Mesothelial cell of epicardium (in vitro differentiated cells): ENCODE results near the gene SEC14L1. TPM values are rescaled to one million over a fixed set of nuclear protein-coding genes. Genes with fewer than 3 reads are reported as not detected.

ENCODE experiments used
- DNase-seq, 2 experiments: peaks; one replicate each; pipeline ENCODE4 v3.0.0; 2021; ENCODE audit warnings: low spot score in 2 of 2; ENCODE audit not compliant: unreplicated experiment in 2 of 2
- H3K27ac Mint-ChIP-seq: 2 replicates; pipeline ENCODE4 v1.8.0; 2021; ENCODE audit warnings: mixed read lengths
- H3K27me3 Mint-ChIP-seq: 2 replicates; pipeline ENCODE4 v1.8.0; 2021; ENCODE audit warnings: low read depth, mixed read lengths
- H3K36me3 Mint-ChIP-seq: 2 replicates; pipeline ENCODE4 v1.8.0; 2021; ENCODE audit warnings: mixed read lengths
- H3K4me1 Mint-ChIP-seq: 2 replicates; pipeline ENCODE4 v1.8.0; 2021; ENCODE audit warnings: mixed read lengths
- H3K4me3 Mint-ChIP-seq: 2 replicates; pipeline ENCODE4 v1.8.0; 2021; ENCODE audit warnings: mild to moderate bottlenecking, moderate library complexity, mixed read lengths
- H3K9me3 Mint-ChIP-seq: 2 replicates; pipeline ENCODE4 v1.8.0; 2021; ENCODE audit warnings: mixed read lengths
- CTCF ChIP-seq: fragments of 200-600 bp; sonication (generic); IDR thresholded peaks from one replicate; pipeline ENCODE4 v1.5.0; 2021; ENCODE audit warnings: antibody characterized with exemption; ENCODE audit not compliant: unreplicated experiment
- total RNA-seq: library from RNA; stranded (reverse); gene quantifications from 3 replicates; pipeline ENCODE4 v1.2.1, GENCODE V29; 2021

The SEC14L1 gene
- total RNA-seq, 1 donor from 2014 or later = 47.6 TPM

- peaks cover 46% of the 10 kb centered on the region for H3K36me3 Mint-ChIP-seq
Observed at GRCh38 chr17:77206158-77206956, 65.6 kb downstream of the SEC14L1 start.

GRCh38 chr17:77207689-77208216, 67.0 kb downstream of the SEC14L1 start:
- Mint-ChIP-seq H3K27ac (no peak overlapping the region), H3K4me3 (no peak overlapping the region), H3K27me3 (no peaks in the 10 kb centered on the region), H3K36me3 (peaks cover 48% of the 10 kb centered on the region), H3K4me1 (no peaks in the 10 kb centered on the region), H3K9me3 (no peaks in the 10 kb centered on the region)
- no peak for DNase-seq
- no peak for TF ChIP-seq CTCF

More at GRCh38 chr17:77206158-77206956, 65.6 kb downstream of the SEC14L1 start:
- no peak for TF ChIP-seq CTCF
- no peak overlapping the region for H3K4me3 Mint-ChIP-seq
- DNase-seq = no peak
- H3K27me3 Mint-ChIP-seq = no peaks in the 10 kb centered on the region
- no peaks in the 10 kb centered on the region for H3K4me1 Mint-ChIP-seq
- no peak overlapping the region for H3K27ac Mint-ChIP-seq
- H3K9me3 Mint-ChIP-seq = no peaks in the 10 kb centered on the region

DNA sequence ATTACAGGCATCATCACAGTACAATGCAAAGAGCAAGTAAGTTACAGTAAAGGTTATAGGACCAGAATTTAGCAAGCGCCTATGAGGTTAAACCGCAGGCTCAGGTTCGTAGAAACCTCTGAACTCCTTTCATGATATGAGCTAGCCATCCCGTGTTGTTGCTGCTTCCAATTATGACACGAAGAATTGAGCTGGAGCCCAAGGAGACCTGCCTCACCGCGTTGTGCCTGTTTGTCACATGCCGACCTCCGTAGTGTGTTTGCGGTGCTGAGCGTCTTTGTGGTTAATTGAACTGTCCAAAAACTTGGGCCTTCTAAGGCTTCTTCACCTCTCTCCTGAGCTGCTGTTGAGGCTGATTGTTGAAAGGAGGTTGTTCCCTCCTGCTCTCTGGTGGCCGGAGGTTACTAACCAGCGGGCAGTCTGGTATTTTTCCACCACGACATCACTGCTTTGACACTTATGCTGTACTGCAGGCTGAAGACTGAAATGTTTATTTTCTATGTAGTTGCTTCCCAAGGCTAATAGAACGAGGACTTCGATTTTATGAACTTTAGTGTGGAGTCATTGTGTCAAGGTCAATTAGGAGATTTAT, 67.5 kb downstream of the SEC14L1 start:
- H3K9me3 Mint-ChIP-seq = no peaks in the 10 kb centered on the region
- H3K27me3 Mint-ChIP-seq = no peaks in the 10 kb centered on the region
- H3K36me3 Mint-ChIP-seq = peaks cover 45% of the 10 kb centered on the region
- no peak for TF ChIP-seq CTCF
- no peak for DNase-seq
- H3K27ac Mint-ChIP-seq = no peak overlapping the region
- no peak overlapping the region for H3K4me3 Mint-ChIP-seq
- no peaks in the 10 kb centered on the region for H3K4me1 Mint-ChIP-seq

DNA sequence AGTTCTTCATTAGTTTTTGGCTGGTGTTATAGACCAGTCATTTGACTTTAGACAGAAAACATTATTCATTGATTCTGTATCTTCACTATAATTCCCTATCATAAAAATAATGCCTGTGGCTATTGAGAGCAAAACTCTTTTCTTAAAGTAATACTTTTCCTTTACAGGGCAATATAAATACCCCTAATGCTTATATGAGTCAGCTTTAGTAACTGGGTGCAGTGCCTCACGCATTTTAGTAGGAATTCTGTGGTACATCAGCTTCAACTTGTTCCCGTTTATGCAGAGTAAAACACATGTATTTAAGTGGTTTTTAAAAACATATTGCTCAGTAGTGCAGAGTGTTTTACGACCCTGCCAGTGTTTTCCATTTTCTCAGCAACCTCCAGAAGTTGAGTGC, 68.1 kb downstream of the SEC14L1 start:
- Mint-ChIP-seq H3K9me3 (no peaks in the 10 kb centered on the region), H3K27ac (no peak overlapping the region), H3K4me3 (no peak overlapping the region), H3K36me3 (peaks cover 41% of the 10 kb centered on the region), H3K4me1 (no peaks in the 10 kb centered on the region), H3K27me3 (no peaks in the 10 kb centered on the region)
- TF ChIP-seq CTCF = no peak
- DNase-seq = no peak

DNA sequence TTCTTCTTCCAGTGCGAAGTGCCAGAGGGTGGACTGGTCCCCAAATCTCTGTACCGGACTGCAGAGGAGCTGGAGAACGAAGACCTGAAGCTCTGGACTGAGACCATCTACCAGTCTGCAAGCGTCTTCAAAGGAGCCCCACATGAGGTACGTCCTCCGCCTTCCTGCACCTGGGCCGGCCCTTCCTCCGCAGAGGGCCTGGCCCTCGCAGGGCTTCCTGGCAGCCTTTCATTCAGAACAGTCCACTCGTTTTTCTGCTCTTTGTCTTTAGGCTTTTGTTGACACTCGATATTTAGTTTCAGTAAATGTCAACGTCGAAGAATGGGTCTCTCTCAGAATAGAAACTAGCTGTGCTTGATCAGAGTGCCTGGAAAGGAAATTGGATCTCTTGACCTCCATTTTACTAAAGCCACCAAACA, 68.6 kb downstream of the SEC14L1 start:
- DNase-seq = no peak
- peaks cover 43% of the 10 kb centered on the region for H3K36me3 Mint-ChIP-seq
- H3K27ac Mint-ChIP-seq = no peak overlapping the region
- TF ChIP-seq CTCF = no peak
- no peaks in the 10 kb centered on the region for H3K9me3 Mint-ChIP-seq
- no peak overlapping the region for H3K4me3 Mint-ChIP-seq
- no peaks in the 10 kb centered on the region for H3K4me1 Mint-ChIP-seq
- no peaks in the 10 kb centered on the region for H3K27me3 Mint-ChIP-seq
